Heart left ventricle (tissue), 13 donors: Measurements from ENCODE around the gene RPRD1B.

Experiments
- POLR2A ChIP-seq, 2 donors: fragments of 450-650 bp; IDR thresholded peaks; one replicate each; pipeline ENCODE4 v1.6.1; 2017; ENCODE audit warnings: antibody characterized with exemption in 2 of 2, mild to moderate bottlenecking in 2 of 2, moderate library complexity in 2 of 2
- TF ChIP-seq, protein P1 (sequence below), 12 donors: fragments of 200-600 bp; sonication (generic) in 4 of 12; IDR thresholded peaks; one replicate each; pipeline versions ENCODE4 v1.5.0 to v1.8.0; 2018 to 2022; ENCODE audit warnings: antibody characterized with exemption in 12 of 12, mild to moderate bottlenecking in 5 of 12
- donor health status: ischemic (EF 13 %, LVEDD 7.1; RV severe dilation, severe dysfunction).
- donor health status: DM: no; HTN: yes; CAD: no.
- donor health status: DM: no; HTN: no; CAD: no.
- donor health status: ischemic (EF 25% LVEDD 6.9; RV normal size, moderate dysfunction).
- donor health status: ischemic (EF 25% LVEDD 5.7; RV mildly dilated, moderate dysfunction).
- donor health status: ischemic (EF 35%, LVEDD 5.7; RV mildly dilated, moderate dysfunction).
- donor health status: nonischemic (EF 11% LVEDD 7.7; RV severe dilation, severe dysfunction).
- donor health status: DM: yes; HTN: yes; CAD: no.
- donor health status: PGD.
- donor health status: ischemic (EF 29% LVEDD 5.4; RV normal size, mild dysfunction).
- donor health status: nonischemic (EF 23%, LVEDD 6.1; RV moderate dilation, normal function).

DNA sequence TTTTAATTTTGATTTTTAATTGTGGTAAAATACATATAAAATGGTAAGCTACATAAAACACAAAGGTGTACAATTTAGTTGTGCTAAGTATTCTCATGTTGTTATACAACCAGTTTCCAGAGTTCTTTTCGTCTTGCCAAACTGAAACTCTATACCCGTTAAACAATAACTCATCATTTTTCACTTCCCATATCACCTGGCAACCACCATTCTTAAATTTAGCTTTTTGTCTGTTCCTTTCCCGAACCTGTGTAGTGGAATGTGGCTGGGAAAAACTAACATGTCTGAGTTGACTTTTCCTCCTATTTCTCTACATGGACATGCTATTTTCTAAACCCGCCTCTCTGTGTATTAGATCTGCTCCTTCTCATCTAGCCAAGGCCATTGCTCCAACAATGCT, 27.6 kb downstream of the RPRD1B start:
- TF ChIP-seq POLR2A (IDR thresholded peaks at IDR 0.05), result no peak
- TF ChIP-seq, protein P1, sequence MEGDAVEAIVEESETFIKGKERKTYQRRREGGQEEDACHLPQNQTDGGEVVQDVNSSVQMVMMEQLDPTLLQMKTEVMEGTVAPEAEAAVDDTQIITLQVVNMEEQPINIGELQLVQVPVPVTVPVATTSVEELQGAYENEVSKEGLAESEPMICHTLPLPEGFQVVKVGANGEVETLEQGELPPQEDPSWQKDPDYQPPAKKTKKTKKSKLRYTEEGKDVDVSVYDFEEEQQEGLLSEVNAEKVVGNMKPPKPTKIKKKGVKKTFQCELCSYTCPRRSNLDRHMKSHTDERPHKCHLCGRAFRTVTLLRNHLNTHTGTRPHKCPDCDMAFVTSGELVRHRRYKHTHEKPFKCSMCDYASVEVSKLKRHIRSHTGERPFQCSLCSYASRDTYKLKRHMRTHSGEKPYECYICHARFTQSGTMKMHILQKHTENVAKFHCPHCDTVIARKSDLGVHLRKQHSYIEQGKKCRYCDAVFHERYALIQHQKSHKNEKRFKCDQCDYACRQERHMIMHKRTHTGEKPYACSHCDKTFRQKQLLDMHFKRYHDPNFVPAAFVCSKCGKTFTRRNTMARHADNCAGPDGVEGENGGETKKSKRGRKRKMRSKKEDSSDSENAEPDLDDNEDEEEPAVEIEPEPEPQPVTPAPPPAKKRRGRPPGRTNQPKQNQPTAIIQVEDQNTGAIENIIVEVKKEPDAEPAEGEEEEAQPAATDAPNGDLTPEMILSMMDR (IDR thresholded peaks at IDR 0.05), result no peak
